Measurements from ENCODE around the gene SIAH3.

GRCh38 chr13:45885194-45885593 is 33.6 kb upstream of the SIAH3 start:
- TF ChIP-seq CTCF (IDR thresholded peaks at IDR 0.05 in 2 of 3, conservative IDR thresholded peaks at IDR 0.05 in 1 of 3; ENCODE audit: insufficient read depth in 2 of 3, low read depth in 1 of 3, low read length in 3 of 3), result no peak
- TF ChIP-seq GTF2E2 (tag; IDR thresholded peaks at IDR 0.05), result no peak
- no peak for TF ChIP-seq POU5F1 (IDR thresholded peaks at IDR 0.05; ENCODE audit: borderline replicate concordance, low read depth, low read length, partially characterized antibody)
- TF ChIP-seq HMGXB4 (CRISPR knock-in tag; IDR thresholded peaks at IDR 0.05), result no peak
- TF ChIP-seq REST (IDR thresholded peaks at IDR 0.05; ENCODE audit: borderline replicate concordance), result no peak
- TF ChIP-seq REST (CRISPR knock-in tag; IDR thresholded peaks at IDR 0.05; ENCODE audit: low read depth), result no peak
- no peak for TF ChIP-seq TCF7L2 (IDR thresholded peaks at IDR 0.05; ENCODE audit: low read depth, low read length)
- no peak for TF ChIP-seq NRF1 (conservative IDR thresholded peaks at IDR 0.05 in 1 of 2, IDR thresholded peaks at IDR 0.05 in 1 of 2)
- TF ChIP-seq RAD21 (CRISPR knock-in tag; conservative IDR thresholded peaks at IDR 0.05 in 1 of 2, IDR thresholded peaks at IDR 0.05 in 1 of 2), result no peak
- TF ChIP-seq PKNOX1 (IDR thresholded peaks at IDR 0.05), result no peak
- no peak for TF ChIP-seq MYNN (IDR thresholded peaks at IDR 0.05)
- no peak for TF ChIP-seq MYNN (CRISPR knock-in tag; IDR thresholded peaks at IDR 0.05)
- no peak for TF ChIP-seq CCNT2 (IDR thresholded peaks at IDR 0.05; ENCODE audit: borderline replicate concordance, extremely low read depth, insufficient read length, low read depth, low read length)
- no peak for TF ChIP-seq POLR2A (conservative IDR thresholded peaks at IDR 0.05)
- TF ChIP-seq ZNF561 (CRISPR knock-in tag; conservative IDR thresholded peaks at IDR 0.05), result no peak
- no peak for TF ChIP-seq ZBTB12 (CRISPR knock-in tag; IDR thresholded peaks at IDR 0.05)
